Measurements from ENCODE around the gene C4B.
"Not testable (repeated sequence)": the region's sequence is repeated elsewhere in the genome, so short reads cannot be mapped to it uniquely, and the experiment has no call there.

DNA sequence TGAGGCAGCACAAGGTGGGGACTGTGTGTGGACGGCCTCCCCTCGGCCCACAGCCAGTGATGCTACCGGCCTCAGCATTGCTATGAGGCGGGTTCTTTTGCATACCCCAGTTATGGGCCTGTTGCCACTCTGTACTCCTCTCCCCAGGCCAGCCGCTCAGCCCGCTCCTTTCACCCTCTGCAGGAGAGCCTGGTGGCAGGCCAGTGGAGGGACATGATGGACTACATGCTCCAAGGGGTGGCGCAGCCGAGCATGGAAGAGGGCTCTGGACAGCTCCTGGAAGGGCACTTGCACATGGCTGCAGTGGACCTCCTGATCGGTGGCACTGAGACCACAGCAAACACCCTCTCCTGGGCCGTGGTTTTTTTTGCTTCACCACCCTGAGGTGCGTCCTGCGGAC is 7.5 kb upstream of the C4B start:
- TF ChIP-seq CTCF (conservative IDR thresholded peaks at IDR 0.05 in 1 of 2, IDR thresholded peaks at IDR 0.05 in 1 of 2; ENCODE audit: low read depth in 1 of 2, low read length in 2 of 2); EZH2 (IDR thresholded peaks at IDR 0.05; ENCODE audit: low read length, missing control alignments): not testable (repeated sequence)

Measured in fibroblast of lung (primary cell).